HG03175 (cell line): Measurements from ENCODE around the gene PLA2G1B.

Source experiments
- ATAC-seq: cut with Tn5 transposase; IDR thresholded peaks from one replicate; pipeline ENCODE4 v1.9.1; 2021; ENCODE audit warnings: mild to moderate bottlenecking, moderate library complexity; ENCODE audit not compliant: unreplicated experiment

PLA2G1B gene

DNA sequence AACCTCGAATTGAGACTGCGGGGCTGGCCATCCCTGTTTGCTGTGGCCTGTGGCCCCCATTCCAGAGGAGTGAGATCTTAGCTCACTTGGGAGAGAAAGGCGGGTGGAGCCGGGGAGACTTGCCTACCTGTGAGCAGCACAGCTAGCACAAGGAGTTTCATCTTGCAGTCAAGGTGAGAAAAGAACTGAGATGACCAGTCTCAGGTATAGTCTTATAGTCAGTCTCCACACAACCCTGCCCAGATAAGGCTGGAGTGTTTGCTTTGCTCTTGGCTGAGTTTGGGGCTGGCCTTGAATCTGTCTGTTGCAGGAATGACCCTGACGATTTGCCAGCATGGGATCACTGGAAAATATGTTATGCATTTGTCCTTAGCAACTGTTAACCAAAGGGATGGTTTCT, at the start of gene PLA2G1B:
Gene PLA2G1B (minus strand): TSS at position 187 of the 400 bp plus-strand sequence. CDS start 26 bp downstream, at position 161.
- no peak for ATAC-seq

GRCh38 chr12:120376934-120377572, 49.5 kb upstream of the PLA2G1B start:
- no peak for ATAC-seq

DNA sequence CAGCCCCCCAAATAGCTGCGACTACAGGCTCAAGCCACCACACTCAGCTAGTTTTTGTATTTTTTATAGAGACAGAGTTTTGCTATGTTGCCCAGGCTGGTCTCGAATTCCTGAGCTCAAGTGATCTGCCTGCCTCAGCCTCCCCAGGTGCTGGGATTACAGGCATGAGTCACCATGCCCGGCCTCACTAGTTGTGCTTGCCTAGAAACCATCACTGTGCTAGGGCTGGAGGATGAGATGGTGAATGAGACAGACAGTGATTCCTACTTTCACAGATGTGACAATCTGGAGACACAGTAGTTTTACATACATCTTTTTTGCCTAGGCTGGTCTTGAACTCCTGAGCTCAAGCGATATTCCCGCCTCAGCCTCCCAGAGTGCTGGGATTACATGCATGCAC, 48.8 kb upstream of the PLA2G1B start:
- ATAC-seq = no peak

- ATAC-seq = no peak
Observed at GRCh38 chr12:120376009-120376408, 48.4 kb upstream of the PLA2G1B start.

DNA sequence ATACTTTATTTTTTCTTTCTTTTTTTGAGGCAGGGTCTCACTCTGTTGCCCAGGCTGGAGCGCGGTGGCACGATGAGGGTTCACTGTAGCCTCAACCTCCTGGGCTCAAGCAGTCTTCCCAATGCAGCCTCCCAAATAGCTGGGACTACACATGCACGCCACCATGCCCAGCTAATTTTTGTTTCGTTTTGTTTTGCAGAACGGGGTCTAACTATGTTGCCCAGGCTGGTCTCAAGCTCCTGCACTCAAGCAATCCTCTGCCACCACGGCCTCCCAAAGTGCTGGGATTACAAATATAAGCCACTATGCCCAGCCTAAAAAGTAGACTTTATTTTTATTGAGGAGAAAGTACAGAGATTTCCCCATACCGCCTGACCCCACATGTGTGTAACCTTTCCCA, 46.1 kb upstream of the PLA2G1B start:
- ATAC-seq = no peak

DNA sequence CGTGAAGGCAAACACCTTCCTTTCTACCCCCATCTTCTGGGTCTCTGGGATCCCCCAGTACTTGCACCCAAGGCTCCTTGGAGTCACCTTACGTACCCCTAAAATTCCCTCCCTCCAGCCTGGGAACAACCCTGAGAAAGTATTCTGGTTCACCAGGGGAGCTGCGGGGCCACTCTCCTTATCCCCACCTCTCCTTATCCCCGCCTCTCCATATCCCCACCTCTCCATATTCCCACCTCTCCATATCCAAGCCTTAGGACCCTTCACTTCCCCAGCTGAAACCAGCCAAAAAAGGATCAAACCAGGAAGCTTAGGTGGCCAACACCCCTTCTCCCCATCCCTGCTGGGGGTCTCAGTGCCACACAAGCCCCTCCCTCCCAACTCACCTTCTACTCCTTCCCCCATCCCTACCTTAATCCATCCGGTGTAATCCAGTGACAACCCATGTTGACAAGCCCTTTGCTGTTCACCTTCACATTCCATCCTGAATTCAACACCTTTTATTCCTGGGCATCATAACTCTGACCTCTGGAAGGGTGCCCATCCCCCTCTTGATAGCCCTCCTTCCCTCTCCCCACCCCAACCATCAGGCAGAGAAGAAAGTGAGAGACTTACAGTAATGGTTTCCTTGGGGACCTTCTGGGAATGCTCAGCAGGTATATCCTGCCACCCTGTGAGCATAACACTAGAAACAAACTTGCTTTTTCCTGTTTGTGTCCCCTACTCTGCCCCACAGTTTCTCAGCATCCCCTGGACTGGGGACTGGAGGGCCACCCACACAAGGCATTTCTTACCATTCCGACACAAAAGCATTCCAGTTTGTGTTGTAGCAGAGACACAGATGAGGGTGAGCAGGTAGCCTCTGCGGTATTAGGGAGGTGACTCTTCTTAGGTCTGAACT, 43.0 kb upstream of the PLA2G1B start:
- no peak for ATAC-seq

GRCh38 chr12:120369603-120370342, 42.2 kb upstream of the PLA2G1B start:
- no peak for ATAC-seq

DNA sequence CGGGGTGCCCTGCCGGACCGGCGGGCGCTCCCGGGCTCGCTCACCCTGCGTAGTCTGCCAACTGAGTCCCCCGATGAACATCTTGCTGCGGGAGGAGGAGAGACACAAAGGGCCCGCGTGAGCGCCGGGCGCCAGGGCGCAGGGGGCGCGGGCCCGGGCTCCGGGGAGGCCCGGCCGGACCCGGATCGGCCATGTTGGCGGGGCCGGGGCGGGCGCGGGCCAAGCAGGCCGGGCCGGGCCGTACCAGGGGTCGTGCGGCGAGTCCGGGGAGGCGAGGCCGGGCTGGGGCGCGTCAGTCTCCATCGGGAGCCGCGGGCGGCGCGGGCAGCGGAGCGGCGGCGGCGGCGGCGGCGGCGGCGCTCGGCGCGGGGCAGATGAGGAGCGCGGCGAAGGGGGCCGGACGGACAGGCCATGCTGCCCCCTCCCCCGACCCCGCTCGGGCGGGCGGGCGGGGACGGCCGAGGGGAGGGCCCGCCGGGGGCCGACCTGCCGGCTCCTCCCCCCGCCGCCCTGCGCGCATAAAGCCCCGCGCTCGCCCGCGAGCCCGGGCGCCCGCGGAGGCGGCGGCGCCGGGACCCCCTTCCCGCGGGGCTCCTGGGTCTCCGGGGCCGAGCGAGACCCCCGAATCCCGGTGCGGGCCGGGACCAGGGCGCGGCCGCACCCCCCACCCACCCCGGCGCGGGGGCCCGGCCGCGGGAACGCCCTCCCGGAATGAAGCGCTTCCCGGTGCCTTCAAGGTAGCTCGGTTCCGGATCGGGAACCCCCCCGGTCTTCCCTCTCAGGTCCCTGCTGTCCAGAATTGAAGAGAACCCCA, 41.4 kb upstream of the PLA2G1B start, which contains the start of gene MSI1:
Gene MSI1 (minus strand): TSS at position 376 of the 814 bp plus-strand sequence. CDS start 73 bp downstream, at position 303.
- ATAC-seq = no peak

DNA sequence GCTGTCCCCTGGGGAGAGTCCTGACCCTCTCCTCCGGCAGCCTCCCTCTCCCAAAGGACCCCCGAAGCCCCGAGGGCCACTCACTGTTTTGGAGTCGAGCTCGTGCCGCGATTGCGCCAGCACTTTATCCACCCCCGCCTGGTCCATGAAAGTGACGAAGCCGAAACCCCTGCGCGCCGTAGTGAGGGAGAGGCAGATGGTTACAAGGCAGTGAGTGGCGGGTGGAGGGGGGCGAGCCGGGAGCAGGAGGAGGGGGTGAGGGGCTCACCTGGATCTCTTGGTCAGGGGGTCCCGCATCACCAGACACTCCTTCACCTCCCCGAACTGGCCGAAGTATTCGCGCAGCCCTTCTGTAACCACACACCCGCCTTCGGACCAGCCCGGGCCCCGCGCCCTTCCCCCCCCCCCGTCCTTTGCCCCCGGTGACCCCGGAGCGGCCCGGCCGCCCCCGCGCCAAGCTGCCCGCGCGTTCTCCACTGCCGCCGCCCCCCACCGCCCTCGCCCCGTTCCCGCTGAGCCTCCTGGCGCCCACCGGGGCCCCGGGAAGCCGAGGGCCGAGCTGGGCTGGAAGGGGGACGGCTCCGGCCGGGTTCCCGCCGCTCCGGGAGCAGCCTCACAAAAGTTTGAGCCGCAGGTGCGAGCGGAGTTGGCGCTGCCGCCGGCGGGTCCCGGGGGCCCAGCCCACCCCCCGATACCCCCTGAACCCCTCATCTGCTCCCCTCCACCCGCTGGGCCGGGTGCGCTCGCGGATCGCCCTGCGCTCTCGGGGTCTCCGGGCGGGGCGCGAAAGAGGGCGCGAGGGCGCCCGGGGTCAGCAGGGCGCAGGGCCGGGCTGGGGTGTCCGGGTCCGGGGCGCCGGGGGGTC, 40.6 kb upstream of the PLA2G1B start:
- no peak for ATAC-seq

DNA sequence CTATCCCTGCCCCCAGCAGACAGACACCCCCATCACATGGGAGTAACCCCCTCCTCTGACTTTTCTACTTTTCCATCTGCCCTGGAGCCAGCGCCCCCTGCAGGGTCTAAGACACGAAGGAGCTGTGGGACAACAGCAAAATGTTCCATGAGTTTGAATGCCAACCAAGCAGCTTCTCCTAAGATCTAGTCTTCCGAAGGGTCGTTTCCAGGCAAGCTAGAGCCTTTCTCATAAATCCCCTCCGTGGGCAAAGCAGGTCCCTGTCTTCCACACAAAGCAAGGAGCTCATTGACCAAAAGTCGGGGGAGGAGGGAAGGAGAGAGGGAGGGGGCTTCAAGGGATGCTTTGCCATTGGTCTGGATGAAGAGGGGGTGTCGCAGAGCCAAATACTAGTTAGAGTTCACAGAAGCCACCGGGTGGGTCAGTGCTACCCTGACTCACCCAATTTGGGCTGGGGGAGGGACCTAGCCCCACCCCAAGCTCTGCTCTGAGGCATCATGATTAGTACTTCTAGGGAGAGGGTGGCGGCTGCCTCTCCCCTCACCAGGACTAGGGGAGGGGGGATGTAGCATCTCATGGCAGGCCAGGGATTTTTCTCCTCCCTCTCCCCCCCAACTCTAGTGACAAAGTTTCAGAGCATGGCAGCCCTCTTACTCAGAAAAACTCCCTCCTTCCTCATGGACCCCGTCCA, 39.8 kb upstream of the PLA2G1B start:
- ATAC-seq = no peak

DNA sequence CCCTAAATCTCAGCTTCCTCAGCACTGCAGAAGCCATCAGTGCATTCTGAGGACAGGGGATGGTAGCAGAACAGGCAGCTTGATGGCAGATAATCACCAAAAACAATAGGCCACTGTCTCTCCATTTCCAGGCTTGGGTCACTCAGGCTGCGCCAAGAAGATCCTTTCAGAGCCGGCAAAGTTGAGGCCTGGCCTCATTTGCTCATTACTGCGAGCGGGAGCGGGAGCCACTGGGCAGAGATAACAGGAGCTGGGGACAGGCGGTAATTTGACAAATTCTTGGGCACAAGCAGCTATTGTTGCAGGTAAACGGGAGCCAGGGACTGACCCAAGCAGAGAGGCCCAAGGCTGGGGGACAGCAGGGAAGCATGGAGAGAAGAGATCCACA, 39.3 kb upstream of the PLA2G1B start:
- ATAC-seq = no peak

- no peak for ATAC-seq
Observed at GRCh38 chr12:120366341-120366705, 38.7 kb upstream of the PLA2G1B start.

DNA sequence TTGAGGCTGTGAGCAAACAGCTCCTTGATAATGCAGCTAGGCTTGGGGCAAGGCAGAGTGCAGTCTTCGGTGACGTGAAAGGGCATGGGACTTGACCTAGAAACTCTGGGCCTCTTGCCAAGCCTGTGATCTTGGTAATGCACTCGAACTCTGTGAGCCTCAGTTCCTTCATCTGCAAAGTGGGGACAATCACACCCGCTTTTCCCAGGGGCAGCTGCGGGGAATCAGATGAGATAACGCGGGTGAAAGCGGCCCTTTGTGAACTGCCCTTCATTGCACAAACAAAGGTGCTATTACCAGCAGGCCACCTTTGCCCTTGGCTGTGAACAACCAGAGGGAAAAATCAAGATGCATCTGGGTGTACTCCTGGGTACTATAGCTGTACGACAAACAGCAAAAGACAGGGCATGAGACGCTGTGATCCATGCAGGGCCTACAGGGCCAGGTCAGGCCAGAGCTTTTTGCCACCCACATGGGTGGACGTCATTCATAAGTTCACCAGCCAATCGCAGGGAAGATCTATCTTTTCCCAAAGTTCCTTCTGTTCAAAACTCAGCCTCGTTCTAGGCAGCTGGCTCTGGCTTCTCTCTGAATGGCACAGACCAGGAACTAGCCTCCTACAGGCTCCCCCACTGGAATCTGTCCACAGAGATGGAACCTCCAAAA, 38.2 kb upstream of the PLA2G1B start:
- ATAC-seq = no peak

- ATAC-seq = no peak
Observed at GRCh38 chr12:120364487-120364886, 36.9 kb upstream of the PLA2G1B start.

DNA sequence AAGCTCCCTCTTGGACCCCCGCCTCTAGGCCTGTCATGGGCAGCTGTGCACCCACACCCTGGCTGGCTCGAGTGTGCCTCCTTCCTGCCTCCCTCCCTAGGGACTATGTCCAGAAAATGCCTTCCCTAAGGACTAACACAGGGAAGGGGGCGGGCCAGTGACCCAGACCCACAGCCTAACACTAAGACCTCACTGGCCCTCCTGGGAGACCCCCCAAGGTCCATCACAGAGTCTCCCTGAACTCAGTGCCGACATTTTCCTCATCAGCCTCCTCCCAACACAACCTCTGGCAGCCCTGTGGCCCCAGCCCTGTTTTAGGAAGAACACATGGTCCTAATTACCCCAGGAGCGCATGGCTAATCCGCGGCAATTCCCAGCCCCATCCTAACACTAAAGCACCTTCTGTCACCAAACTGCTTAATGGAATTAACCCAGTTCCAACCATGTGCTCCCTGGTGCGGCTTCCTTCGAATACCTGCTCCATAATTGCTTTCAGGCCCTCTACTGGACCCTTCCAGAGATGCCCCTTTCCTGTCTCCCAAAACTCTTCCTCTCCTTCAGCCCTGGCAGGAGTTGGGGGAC, 35.8 kb upstream of the PLA2G1B start:
- no peak for ATAC-seq

DNA sequence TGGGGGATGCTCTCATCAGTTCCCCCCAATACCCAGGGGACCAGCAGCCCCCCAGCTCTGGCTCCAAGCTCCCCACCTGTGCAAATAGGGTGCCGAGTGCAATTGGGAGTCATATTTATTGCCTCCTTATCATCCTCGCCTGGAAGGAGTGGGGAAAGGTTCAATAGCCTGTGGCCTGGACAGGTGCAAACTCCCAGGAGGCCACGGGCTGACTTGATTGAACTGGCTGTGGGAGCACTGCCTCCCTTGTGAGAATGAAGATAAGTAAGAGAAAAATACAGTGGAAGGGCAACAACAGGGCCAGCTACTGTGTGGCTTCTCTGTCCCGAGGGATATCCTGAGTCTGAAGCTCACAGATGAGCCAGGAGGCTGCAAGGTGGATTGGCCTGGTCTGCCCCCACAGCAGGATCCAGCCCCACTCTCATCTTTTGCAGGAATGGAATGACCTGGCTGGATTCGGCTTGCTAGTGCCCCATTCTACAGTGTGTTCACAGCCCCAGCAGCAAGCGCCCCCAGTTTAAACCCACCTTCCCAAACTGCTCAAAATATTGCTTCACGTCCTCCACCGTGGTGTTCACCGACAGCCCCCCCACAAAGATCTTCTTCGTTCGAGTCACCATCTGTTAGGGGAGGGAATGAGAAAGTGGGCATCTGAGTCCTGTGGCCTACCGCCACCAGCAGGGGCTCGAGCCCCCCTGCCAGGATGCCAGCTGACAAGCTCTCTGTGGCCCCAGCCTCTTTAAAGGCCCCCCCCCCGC, 35.1 kb upstream of the PLA2G1B start:
- ATAC-seq = no peak

GRCh38 chr12:120361506-120362208, 34.1 kb upstream of the PLA2G1B start:
- no peak for ATAC-seq
